IPS-NIHi11 (cell line): ENCODE results near the gene WDR7.

Experiments used
- DNase-seq: peaks from one replicate; pipeline ENCODE4 v3.0.0; 2012; ENCODE audit warnings: mixed read lengths, low spot score

Gene WDR7

DNA sequence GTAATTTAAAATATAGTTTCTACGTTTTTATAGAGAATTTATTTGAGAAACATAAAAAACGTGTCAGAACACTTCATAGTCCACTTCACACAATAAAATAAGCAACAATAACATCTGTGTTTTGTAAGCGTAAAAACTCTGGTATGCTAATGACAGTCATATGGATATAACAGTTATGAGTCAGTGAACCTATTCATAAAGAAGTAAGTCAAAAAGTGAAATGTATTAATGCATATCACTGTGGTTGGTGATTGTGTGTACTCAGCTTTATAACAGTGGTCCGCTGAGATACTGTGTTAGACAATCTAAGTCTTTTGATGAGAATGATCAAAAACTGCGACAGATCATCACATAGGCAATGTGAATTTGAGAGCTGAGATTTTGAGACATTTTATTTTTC is 153.2 kb downstream of the WDR7 start:
- no peak for DNase-seq

- DNase-seq, result no peak
Observed at GRCh38 chr18:56807901-56808300, 156.7 kb downstream of the WDR7 start.

DNA sequence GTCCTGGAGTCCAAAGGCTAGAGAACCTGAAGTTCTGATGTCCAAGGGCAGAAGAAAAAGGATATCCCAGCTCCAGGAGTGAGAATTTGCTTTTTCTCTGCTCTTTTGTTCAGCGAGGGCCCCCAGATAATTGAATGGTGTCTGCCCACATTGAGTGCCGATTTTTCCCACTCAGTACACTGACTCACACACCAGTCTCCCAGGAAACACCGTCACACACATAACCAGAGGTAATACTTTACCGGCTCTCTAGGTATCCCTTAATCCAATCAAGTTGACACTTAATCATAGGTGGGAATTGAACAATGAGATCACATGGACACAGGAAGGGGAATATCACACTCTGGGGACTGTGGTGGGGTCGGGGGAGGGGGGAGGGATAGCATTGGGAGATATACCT is 161.5 kb downstream of the WDR7 start:
- no peak for DNase-seq

DNA sequence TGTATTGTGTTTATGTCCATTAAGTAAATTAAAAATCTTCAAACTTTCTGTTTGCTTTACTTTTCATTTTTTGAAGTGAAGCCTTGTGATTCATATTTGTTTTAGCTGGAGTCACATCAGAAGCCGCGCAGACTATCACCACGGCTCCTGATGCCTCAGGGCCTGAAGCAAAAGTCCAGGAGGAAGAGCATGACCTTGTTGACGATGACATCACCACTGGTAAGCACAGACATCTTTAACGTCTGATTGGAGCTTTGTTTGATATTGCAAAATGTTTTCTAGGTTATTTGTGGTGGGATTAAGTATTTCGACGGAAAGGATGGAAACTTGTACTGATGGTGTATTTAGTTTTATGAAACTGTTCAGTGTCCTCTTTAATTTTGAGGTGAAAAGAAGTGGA is 164.8 kb downstream of the WDR7 start:
- no peak for DNase-seq

- DNase-seq, result no peak
Observed at GRCh38 chr18:56823986-56824565, 172.9 kb downstream of the WDR7 start.

DNA sequence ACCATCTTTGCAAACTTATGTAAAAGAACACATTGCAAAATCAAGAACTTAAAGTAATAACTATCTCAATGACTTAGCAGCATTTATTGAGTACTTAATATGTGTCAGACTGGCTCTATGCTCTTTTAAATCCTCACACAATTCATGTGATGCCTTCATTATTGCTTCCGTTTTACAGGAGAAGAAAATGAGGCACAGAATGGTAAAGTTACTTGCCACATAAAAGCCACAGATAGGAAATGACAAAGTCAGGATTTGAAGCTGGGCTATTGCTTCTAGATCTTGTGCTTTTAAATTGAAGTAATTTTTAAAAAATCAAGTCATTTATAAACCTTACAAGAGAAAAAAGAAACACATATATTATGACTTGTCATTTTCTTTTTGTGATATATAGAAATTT is 174.2 kb downstream of the WDR7 start:
- no peak for DNase-seq

GRCh38 chr18:56825878-56826277 is 174.7 kb downstream of the WDR7 start:
- no peak for DNase-seq

DNA sequence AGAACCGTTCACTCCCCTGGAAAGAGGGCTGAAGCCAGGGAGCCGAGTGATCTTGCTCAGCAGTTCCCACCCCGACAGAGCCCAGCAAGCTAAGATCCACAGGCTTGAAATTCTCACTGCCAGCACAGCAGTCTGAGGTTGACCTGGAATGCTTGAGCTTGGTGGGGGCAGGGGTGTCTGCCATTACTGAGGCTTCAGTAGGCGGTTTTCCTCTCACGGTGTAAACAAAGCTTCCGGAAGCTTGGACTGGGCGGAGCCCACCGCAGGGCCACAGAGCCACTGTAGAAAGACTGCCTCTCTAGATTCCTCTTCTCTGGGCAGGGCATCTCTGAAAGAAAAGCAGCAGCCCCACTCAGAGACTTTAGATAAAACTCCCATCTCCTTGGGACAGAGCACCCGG is 180.8 kb downstream of the WDR7 start:
- no peak for DNase-seq

GRCh38 chr18:56835331-56835730 is 184.2 kb downstream of the WDR7 start:
- no peak for DNase-seq

DNA sequence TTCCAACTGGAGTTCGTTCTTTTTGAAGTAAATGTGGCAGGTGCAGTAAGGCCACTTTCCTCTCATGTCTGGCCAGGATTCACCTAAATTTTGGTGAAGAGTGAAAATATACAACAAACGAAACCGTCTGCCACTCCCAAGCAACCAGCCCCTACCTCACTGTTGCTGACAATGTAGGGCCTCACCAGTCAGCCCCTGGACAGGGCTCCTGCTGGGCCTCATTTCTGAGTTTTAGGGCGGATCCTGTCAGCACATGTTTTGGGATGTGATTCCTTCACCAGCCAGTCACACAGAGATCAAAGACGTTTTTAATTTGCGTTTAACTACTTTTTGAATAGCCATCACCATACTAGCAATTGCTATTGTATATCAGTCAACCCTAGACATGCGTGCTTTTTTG is 185.0 kb downstream of the WDR7 start:
- peak; percentile 22 for DNase-seq

GRCh38 chr18:56841836-56842235 is 190.7 kb downstream of the WDR7 start:
- no peak for DNase-seq

- DNase-seq, result no peak
Observed at GRCh38 chr18:56843241-56843640, 192.1 kb downstream of the WDR7 start.

GRCh38 chr18:56844556-56844955 is 193.4 kb downstream of the WDR7 start:
- no peak for DNase-seq

- DNase-seq, result no peak
Observed at GRCh38 chr18:56851774-56852173, 200.6 kb downstream of the WDR7 start.

- no peak for DNase-seq
Observed at GRCh38 chr18:56853961-56854360, 202.8 kb downstream of the WDR7 start.

GRCh38 chr18:56861244-56861643 is 210.1 kb downstream of the WDR7 start:
- DNase-seq, result no peak

GRCh38 chr18:56869189-56869777 is 218.1 kb downstream of the WDR7 start:
- no peak for DNase-seq

DNA sequence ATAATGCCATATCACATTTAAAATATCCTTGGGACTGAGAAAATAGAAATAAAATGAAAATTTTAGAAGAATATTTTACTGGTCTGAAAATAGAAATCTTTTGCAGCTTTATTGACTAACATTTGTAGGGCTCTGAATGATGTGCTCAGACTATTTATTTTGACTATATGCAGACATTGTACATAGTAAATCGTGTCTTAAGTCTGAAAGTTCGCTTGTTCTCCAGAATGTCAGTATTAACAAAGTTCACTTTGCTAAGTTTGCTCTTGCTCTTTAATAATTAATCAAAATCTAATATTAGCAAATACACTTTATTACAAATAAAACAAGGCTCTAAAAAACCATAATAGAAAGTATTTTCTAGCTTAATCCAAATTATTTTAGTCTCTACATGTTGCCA is 219.8 kb downstream of the WDR7 start:
- no peak for DNase-seq

DNA sequence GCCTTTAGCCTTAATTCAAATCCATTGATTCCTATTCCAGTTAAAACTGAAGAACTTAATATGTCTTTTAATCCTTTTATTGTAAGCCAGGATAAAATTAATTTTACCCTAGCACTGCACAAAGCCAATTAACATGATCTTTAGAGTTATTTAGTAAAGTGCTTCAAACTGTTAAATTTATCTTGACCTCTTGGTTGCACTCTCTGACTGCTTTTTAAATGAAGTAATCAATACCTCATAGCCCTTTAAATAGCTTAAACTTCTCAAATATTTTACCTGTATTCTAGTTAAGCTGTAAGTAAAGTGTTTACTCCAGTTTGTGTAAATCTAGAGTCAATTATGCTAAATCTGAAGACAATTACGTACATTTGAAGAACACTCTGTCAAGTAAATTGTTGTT is 221.0 kb downstream of the WDR7 start:
- no peak for DNase-seq

DNA sequence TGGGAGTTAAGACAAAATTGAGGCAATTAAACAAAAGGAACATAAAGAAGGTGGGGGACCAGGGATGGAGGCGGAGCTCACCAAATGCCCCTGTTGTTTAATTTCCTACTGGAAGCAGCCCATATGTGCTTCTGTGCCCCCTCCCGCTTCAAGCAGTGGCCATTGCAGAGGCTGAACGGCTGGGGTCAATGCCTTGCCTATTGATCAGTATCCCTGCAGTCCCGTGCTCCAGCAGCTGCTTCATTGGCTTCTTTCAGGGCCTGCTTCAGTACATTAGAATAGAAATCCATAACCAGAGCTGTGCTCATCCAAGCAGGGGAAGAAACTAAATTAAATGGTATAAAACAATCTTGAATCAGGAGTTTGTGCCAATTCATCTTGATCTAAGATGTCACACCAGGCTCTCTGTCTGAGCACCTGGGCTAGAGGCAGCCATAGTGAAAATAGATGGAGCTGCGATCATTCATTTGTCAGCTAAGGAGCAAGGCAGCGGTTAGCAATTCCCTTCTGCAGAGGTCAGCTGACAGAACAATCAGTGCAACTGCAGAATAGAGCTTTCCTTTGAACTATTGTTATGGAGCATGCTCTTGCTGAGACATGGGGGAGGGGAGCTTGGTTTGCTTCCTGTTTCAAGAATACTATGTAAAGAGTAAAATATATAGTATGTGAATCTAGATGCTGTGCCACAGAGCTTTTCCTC is 222.4 kb downstream of the WDR7 start:
- DNase-seq, result peak; percentile 55

DNA sequence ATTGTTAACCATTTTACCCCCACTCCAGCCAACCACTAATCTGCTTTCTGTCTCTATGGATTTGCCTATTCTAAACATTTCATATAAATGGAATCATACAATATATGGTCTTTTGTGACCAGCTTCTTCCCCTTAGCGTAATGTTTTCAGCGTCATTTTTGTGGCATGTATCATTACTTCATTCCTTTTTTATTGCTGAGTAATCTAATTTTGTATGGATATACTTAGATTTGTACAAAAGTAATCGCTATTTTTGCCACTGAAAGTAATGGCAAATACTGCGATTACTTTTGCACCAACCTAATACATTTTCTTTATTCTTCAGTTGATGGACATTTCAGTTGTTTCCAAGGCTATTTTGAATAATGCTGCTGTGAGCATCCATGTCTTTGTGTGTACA is 227.6 kb downstream of the WDR7 start:
- DNase-seq, result no peak

GRCh38 chr18:56884511-56884910 is 233.4 kb downstream of the WDR7 start:
- no peak for DNase-seq

GRCh38 chr18:56888978-56889377 is 237.8 kb downstream of the WDR7 start:
- no peak for DNase-seq

- no peak for DNase-seq
Observed at GRCh38 chr18:56889621-56890020, 238.5 kb downstream of the WDR7 start.
